Body of pancreas (tissue), 4 donors: Measurements from ENCODE around the gene RELN. TPM values are rescaled to one million over a fixed set of nuclear protein-coding genes. Genes with fewer than 3 reads are reported as not detected.
"Not testable (repeated sequence)": the region's sequence is repeated elsewhere in the genome, so short reads cannot be mapped to it uniquely, and the experiment has no call there.

Experiments used
- ATAC-seq: fragments of 150-250 bp; one replicate; pipeline ENCODE4 v1.9.1; 2016
- DNase-seq, 4 donors: peaks; one replicate each; pipeline ENCODE4 v3.0.0-alpha.2; 2019
- H3K27ac ChIP-seq, 4 donors: fragments of 200-600 bp; sonication (generic); 1 replicate in 3 of 4; 2 replicates in 1 of 4; pipeline versions ENCODE4 v1.5.1 to v1.6.1; 2016 to 2019; ENCODE audit warnings: mild to moderate bottlenecking in 1 of 4, mixed read lengths in 1 of 4, moderate library complexity in 1 of 4
- H3K27me3 ChIP-seq, 2 donors: fragments of 200-600 bp; sonication (generic); one replicate each; pipeline ENCODE4 v1.6.0; 2016; ENCODE audit warnings: mild to moderate bottlenecking in 1 of 2
- H3K36me3 ChIP-seq, 2 donors: fragments of 200-600 bp; sonication (generic); replicated peaks in 1 of 2; 2 replicates each; pipeline ENCODE4 v1.5.1; 2016; ENCODE audit warnings: low read depth in 2 of 2; ENCODE audit not compliant: insufficient read depth in 1 of 2
- H3K4me1 ChIP-seq: fragments of 200-600 bp; sonication (generic); one replicate; pipeline ENCODE4 v1.6.0; 2016
- H3K4me3 ChIP-seq, 2 donors: fragments of 200-600 bp; sonication (generic); 1 replicate in 1 of 2; 2 replicates in 1 of 2; pipeline ENCODE4 v1.5.1; 2016 to 2019
- H3K9me3 ChIP-seq, 3 donors: fragments of 200-600 bp; sonication (generic); 1 replicate in 2 of 3; 2 replicates in 1 of 3; pipeline ENCODE4 v1.5.1; 2016
- CTCF ChIP-seq, 7 experiments: fragments of 450-650 bp in 4 of 7; fragments of 200-600 bp in 3 of 7; sonication (generic) in 3 of 7; IDR thresholded peaks; one replicate each; pipeline ENCODE4 v1.5.1; 2016 to 2019; ENCODE audit warnings: antibody characterized with exemption in 7 of 7
- POLR2A ChIP-seq, 3 donors: fragments of 450-650 bp; IDR thresholded peaks; one replicate each; pipeline ENCODE4 v1.6.1; 2016; ENCODE audit warnings: antibody characterized with exemption in 3 of 3, mild to moderate bottlenecking in 2 of 3
- WGBS, 2 donors: methylation state at CpG; one replicate each; pipeline ENCODE4 v1.1.5; 2017; 5-methylcytosine and 5-hydroxymethylcytosine counted together
- intact Hi-C: fragments of 100-400 bp; cut with DNase I; formaldehyde crosslinking; loops from one replicate; pipeline ENCODE4 v1.15.1; 2023
- total RNA-seq, 2 donors: library from RNA; depleted of rRNA; stranded (reverse); fragments of >200 nt; gene quantifications; one replicate each; pipeline ENCODE4 v1.1.0, GENCODE V29; 2016

RELN gene
- total RNA-seq, 2 donors from 2014 or later: 0.33 to 3.9 TPM

- Histone ChIP-seq H3K4me3 (no peak overlapping the region), H3K27me3 (no peaks in the 10 kb centered on the region), H3K36me3 (no peaks in the 10 kb centered on the region), H3K9me3 (no peaks in the 10 kb centered on the region), H3K4me1 (no peaks in the 10 kb centered on the region), H3K27ac (no peak overlapping the region)
- TF ChIP-seq CTCF (IDR thresholded peaks at IDR 0.05) (no peak), POLR2A (IDR thresholded peaks at IDR 0.05) (no peak)
- DNase-seq (no peak), ATAC-seq (no peak)
- 65 to 71% methylated on average over 1 of the region's 1 CpG for WGBS, 2 donors
- intact Hi-C loops: no loop called here
Observed at GRCh38 chr7:103795107-103795506, 194.4 kb downstream of the RELN start.

GRCh38 chr7:103794424-103794823, 195.0 kb downstream of the RELN start:
- ATAC-seq (no peak), DNase-seq (no peak)
- no peak overlapping the region for H3K27ac ChIP-seq
- no peaks in the 10 kb centered on the region for H3K27me3 ChIP-seq
- H3K4me3 ChIP-seq: no peak overlapping the region
- no peaks in the 10 kb centered on the region for H3K4me1 ChIP-seq
- TF ChIP-seq CTCF (IDR thresholded peaks at IDR 0.05): no peak
- TF ChIP-seq POLR2A (IDR thresholded peaks at IDR 0.05): no peak
- intact Hi-C loops: no loop called here
- H3K9me3 ChIP-seq: no peaks in the 10 kb centered on the region
- 63 to 77% methylated on average over 1 of the region's 1 CpG for WGBS, 2 donors
- no peaks in the 10 kb centered on the region for H3K36me3 ChIP-seq

- WGBS, 2 donors: 72 to 80% methylated on average over 5 of the region's 5 CpGs
- Histone ChIP-seq H3K9me3 (no peaks in the 10 kb centered on the region), H3K4me3 (no peak overlapping the region), H3K36me3 (no peaks in the 10 kb centered on the region), H3K27me3 (no peaks in the 10 kb centered on the region), H3K27ac (no peak overlapping the region), H3K4me1 (no peaks in the 10 kb centered on the region)
- TF ChIP-seq CTCF (IDR thresholded peaks at IDR 0.05) (no peak), POLR2A (IDR thresholded peaks at IDR 0.05) (no peak)
- DNase-seq (no peak), ATAC-seq (no peak)
- intact Hi-C loops: no loop called here
Observed at GRCh38 chr7:103793614-103794013, 195.8 kb downstream of the RELN start.

- Histone ChIP-seq H3K4me3 (no peak overlapping the region), H3K27me3 (no peaks in the 10 kb centered on the region), H3K27ac (no peak overlapping the region), H3K36me3 (no peaks in the 10 kb centered on the region), H3K4me1 (no peaks in the 10 kb centered on the region), H3K9me3 (no peaks in the 10 kb centered on the region)
- ATAC-seq (no peak), DNase-seq (no peak)
- TF ChIP-seq POLR2A (IDR thresholded peaks at IDR 0.05) (no peak), CTCF (IDR thresholded peaks at IDR 0.05) (no peak)
- intact Hi-C loops: no loop called here
Observed at GRCh38 chr7:103791894-103792293, 197.6 kb downstream of the RELN start.

- ATAC-seq, H3K36me3 ChIP-seq, H3K9me3 ChIP-seq, H3K4me1 ChIP-seq, H3K4me3 ChIP-seq, H3K27ac ChIP-seq, DNase-seq, intact Hi-C loops, H3K27me3 ChIP-seq: not testable (repeated sequence)
- 47 to 52% methylated on average over 1 of the region's 1 CpG for WGBS, 2 donors
Observed at GRCh38 chr7:103787041-103787440, 202.4 kb downstream of the RELN start.
